ENCODE data around the gene DNAH7. TPM values are rescaled to one million over a fixed set of nuclear protein-coding genes. Genes with fewer than 3 reads are reported as not detected.

Gene DNAH7
- total RNA-seq, 1 experiment from 2014 or later: 0.09 TPM

GRCh38 chr2:196099916-196100315, 31.3 kb upstream of the DNAH7 start:
- Histone ChIP-seq H4K5ac (ENCODE audit: insufficient read length, low read depth, low read length) (no peak overlapping the region), H3K14ac (ENCODE audit: insufficient read depth, low read length) (no peak overlapping the region), H4K91ac (ENCODE audit: insufficient read length, low read depth, low read length) (no peak overlapping the region), H3K9ac (ENCODE audit: extremely low read depth, insufficient read length, low read length) (no peak overlapping the region), H4K8ac (replicated peaks; ENCODE audit: insufficient read length, low read depth, low read length) (no peak overlapping the region), H4K20me1 (ENCODE audit: control insufficient read depth, insufficient read depth, insufficient read length) (no peaks in the 10 kb centered on the region), H3K23me2 (ENCODE audit: insufficient read length, low read depth, low read length, poor library complexity, severe bottlenecking) (peaks cover 3% of the 10 kb centered on the region), H3K27ac (ENCODE audit: insufficient read length, low read depth, low read length) (no peak overlapping the region), H2BK120ac (ENCODE audit: low read depth, low read length, poor library complexity, severe bottlenecking) (no peak overlapping the region), H3K56ac (ENCODE audit: insufficient read length, low read depth, low read length) (no peak overlapping the region), H3T11ph (ENCODE audit: low read length) (no peak overlapping the region), H3K4me2 (ENCODE audit: insufficient read depth, insufficient read length, low read length) (no peak overlapping the region), H3K27me3 (ENCODE audit: insufficient read depth, low read length) (no peaks in the 10 kb centered on the region), H3K9me3 (ENCODE audit: control insufficient read depth, low read depth, low read length) (no peaks in the 10 kb centered on the region), H2BK20ac (ENCODE audit: low read depth, low read length, poor library complexity, severe bottlenecking) (no peak overlapping the region), H3K4me1 (ENCODE audit: insufficient read depth, low read length) (peaks cover 2% of the 10 kb centered on the region; the same call in 1 of the 2 replicates), H3K23ac (ENCODE audit: insufficient read length, low read depth, low read length) (no peak overlapping the region), H3K79me2 (ENCODE audit: insufficient read depth, low read length) (no peaks in the 10 kb centered on the region), H2AK5ac (ENCODE audit: insufficient read length, low read length) (no peak overlapping the region), H2AFZ (ENCODE audit: low read length) (no peak overlapping the region), H2BK5ac (ENCODE audit: insufficient read length, low read length) (no peak overlapping the region), H2BK15ac (ENCODE audit: low read depth, low read length) (no peak overlapping the region), H3K79me1 (ENCODE audit: insufficient read depth, low read depth, low read length, poor library complexity, severe bottlenecking) (no peaks in the 10 kb centered on the region), H2BK12ac (ENCODE audit: insufficient read length, low read depth, low read length) (no peak overlapping the region), H3K18ac (ENCODE audit: insufficient read length, low read depth, low read length) (no peak overlapping the region), H3K4ac (ENCODE audit: low read depth, low read length) (no peak overlapping the region)
- Mint-ChIP-seq H3K4me3 (no peak overlapping the region), H3K36me3 (ENCODE audit: insufficient read depth in 1 of 3, low read depth in 3 of 3) (peaks cover 0 to 8% (median 1%) of the 10 kb centered on the region in 3 experiments; a peak in 4 of 7 replicates), H3K9me3 (peaks cover 2% of the 10 kb centered on the region in 2 experiments; a peak in 4 of 5 replicates), H3K4me1 (peaks cover 58 to 60% of the 10 kb centered on the region in 2 experiments), H3K27me3 (ENCODE audit: low read depth) (no peaks in the 10 kb centered on the region), H3K27ac (peak overlapping the region in 1 of 3 experiments; percentile 34; a peak in 2 of 7 replicates)
- no peak for DNase-seq
- no peak for TF ChIP-seq CTCF (conservative IDR thresholded peaks at IDR 0.05)
- WGBS (ENCODE audit: extremely low coverage, insufficient read length, low lambda C conversion rate): no CpG with 5 or more reads among the region's 3 CpGs

Data from H9 (cell line).